Inferior parietal cortex (tissue), 1 donor: ENCODE results near the gene IL5RA.

ENCODE experiments used
- DNase-seq: peaks from one replicate; pipeline ENCODE4 v3.0.0-alpha.2; 2016; ENCODE audit errors: extremely low spot score

Gene IL5RA, protein sequence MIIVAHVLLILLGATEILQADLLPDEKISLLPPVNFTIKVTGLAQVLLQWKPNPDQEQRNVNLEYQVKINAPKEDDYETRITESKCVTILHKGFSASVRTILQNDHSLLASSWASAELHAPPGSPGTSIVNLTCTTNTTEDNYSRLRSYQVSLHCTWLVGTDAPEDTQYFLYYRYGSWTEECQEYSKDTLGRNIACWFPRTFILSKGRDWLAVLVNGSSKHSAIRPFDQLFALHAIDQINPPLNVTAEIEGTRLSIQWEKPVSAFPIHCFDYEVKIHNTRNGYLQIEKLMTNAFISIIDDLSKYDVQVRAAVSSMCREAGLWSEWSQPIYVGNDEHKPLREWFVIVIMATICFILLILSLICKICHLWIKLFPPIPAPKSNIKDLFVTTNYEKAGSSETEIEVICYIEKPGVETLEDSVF

DNA sequence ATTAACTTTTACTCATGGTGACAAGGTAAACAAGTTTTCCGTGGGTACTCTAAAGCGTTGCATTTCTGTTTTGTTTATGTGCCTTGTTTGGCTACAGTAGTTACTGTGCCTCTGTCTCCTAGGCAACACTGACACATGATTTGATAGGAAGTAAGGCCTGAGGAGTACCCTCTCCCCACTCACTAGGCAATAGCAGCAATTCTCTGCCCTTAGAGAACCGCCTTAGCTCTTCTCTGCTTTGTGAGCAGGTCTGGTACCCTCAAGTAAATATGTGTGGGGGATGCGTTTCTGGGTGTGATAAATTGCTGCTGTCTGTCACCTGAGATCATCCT is at the start of gene IL5RA:
Gene IL5RA, minus strand, starts transcription at position 76 of the 332 bp plus-strand sequence. CDS start 5,390 bp downstream, outside the sequence.
- DNase-seq, result no peak

DNA sequence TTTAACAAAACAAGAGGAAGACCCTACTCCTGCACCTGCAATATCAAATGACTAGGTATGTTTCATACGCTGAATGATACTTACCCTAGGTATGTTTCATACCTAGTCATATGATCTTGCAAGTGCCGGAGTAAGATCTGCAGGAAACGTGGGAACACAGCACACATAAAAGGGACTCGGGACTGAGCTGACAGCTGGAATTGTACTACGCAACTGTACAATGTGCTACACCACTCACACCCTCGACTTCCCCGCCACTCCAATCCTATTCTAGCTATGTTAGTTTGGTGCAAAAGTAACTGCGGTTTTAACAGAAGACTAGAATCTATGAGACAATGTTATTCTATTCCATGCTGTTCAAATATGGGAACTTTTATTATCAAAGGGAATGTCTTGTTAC is 47.3 kb upstream of the IL5RA start:
- DNase-seq, result no peak

DNA sequence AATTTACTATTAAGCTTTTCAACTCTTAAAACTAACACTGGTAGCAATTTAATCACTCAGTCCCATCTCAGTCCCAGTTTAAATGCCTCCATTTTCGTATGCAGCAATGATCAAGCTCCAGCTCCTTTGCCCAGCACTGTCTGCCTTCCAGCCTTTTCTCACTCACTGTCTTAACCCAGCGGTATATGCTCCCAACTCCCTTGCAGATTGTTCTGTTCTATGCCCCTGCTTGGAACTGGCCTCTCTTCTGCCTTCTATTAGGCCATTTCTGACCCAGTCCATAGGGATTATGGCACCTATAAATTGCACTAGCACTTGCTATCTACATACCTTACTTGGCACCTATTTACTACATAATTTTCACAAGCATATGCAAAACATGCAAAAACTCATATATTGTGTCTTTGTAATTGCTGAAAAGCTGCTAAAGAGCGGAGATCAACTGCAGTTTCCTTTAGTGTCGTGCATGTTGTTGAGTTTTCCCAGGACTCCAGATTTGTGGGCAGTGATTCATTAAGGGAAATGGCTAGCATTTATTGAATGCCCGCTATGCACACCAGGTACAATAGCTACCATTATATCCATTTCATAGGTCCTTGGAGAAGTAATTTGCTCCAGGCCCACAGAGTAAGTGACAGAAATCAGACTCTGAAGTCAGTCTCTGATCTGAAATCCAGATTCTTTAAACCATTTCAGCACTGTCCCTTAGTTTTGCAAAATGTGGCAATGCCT is 44.9 kb upstream of the IL5RA start:
- DNase-seq, result no peak

DNA sequence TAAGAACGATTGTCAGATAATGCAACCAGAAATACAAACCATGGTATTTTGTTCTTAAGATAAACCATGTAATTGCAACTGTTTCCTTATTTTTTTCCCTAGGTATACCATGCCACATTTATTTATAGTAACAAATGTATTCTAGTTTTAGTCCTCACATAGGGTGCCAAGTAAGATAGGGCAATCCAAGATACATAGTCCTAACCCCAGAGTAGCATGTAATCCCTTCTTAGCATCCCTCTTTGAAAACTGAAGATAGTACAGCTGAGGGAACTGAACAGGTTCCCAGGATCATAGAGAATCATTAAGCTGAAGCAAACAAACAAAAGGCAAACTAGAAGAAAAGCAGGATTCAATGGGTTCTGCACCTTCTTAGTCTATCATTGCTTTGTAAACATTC is 41.3 kb upstream of the IL5RA start:
- DNase-seq, result no peak

DNA sequence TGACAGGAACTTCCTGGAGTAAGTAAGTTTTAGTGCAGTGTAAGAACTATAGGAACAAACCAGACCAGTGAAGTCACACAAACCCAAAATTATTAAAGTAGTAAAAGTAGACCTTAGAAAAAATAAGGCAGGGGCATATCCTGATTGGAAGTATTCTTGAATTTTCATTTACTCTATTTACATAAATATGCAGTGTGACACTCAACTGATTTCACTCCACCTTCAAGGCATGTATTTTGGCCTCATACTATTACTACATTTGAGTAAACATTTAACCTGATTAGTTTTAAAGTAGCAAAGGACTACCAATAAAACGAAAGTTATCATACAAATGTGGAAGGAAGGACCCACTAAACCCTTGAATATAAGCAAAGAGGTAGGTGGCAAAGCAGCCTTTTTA is 39.4 kb upstream of the IL5RA start:
- DNase-seq, result no peak

DNA sequence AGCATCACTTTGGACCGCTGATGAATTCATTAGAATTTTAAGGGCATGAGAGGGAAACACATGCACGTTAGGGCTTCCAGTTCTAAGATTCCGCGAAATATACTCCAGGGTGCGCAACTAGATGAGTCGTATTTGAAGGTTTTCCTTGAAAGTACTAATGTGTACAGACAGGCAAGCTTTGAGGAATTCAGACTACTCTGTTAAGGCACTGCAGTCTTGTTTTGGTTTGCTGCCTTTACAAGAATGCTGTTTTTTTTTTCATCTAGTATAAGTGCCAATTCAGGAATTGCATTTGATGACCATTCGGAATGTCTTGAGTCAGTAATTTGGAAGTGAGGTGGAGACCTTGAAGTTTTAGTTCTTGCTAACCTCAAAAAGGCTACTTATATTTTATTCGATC is 35.7 kb upstream of the IL5RA start:
- no peak for DNase-seq

DNA sequence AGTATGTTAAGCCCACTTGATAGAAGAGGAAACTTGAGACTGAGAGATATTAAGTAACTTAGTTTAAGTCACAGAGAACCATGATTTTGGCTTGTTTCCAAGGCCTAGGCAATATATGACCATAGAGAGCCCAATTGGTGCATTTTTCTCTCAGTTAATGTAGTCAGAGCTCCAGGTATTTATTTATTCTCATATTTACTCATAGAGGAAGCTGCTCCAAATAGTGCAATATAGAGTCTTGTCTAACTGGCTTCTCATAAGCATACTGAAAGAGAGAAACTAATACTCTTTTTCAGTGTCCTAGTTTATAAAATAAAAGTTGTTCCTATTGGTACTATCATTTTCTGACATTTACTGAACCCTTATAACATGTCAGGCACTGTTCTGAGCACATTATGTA is 31.8 kb upstream of the IL5RA start:
- DNase-seq, result no peak

DNA sequence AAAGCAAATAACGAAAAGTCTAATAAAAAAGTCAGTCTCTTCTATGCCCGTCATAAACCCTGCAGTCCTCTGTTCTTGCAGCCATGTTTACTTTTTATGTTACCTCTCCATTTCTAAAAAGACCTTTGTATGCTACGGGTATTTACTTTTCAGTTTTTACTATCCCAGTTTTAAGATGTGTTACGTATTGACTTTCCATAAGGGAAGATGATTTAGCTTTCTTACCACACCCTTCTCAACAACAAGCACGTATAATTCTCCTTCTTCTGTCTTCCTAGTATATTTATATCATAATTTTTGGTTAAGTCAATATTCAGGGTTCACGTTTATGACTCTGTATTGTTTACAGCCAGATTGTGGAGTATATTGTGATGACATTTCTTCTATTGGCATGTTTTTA is 27.4 kb upstream of the IL5RA start:
- no peak for DNase-seq

DNA sequence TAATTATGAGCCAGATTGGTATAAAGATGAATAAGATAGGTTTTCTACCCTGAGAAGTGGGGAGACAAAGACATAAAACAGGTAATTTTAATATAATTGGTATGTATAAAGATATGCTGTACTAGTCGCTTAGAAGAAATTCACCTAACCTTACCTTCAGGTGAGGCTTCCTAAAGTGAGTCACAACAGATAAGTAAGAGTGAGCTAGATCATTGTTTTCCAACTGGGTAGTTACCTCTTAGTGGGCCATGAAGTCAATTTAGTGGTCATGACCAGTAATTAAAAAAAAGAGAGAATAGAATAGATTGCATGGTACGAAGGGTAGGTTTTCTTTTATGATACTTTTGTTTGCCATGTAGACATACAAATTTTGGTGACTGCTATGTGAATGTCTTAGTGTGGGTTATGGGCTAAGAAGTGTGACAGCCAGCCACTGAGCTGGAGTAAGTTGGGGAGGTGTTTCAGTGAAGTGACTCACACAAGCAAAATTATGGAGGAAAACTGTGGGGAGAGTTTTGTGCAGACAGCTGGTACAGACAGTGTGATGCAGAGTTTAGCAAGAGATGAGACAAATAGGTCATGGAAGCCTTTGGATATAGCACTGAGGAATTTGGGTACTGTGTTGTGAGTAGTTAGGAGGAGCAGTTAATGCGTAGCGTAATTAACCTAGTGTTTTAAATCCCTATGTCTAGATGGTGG is 24.7 kb upstream of the IL5RA start:
- DNase-seq, result no peak

DNA sequence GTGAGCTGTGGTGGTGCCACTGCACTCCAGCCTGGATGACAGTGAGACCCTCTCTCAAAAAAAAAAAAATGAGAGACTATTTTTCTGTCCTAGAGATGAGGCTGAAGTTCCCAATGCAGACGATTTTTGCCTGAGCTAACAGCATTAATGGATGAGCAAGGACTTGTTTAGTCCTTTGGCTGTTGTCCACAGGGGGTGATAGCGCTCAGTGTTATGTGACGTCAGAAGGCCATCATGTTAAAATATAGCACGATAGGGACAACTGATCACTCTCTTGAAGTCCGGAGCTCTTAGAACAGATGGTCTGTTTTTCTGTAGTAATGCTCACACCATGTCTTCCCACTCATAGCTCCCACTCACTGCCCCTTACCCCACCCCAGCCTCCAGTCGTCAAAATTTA is 23.3 kb upstream of the IL5RA start:
- no peak for DNase-seq

DNA sequence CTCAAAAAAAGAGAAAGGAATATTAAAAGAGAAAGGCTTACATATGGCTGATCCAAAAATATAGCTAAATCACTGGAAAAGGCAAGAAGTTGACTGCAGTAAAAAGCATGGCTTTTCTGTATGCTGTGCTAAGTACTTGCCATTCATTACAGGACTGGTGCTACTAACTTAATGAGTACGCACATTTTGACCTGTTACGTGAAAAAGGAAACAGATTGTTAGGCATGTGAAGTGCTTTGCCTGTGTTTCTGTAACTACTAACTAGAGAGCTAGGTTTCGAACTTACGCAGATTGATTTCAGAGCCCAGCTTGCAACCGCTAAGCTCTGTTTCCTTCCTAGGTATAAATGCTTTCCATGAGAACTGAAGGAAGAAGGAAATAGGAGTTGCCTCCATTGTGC is 19.4 kb upstream of the IL5RA start:
- no peak for DNase-seq

DNA sequence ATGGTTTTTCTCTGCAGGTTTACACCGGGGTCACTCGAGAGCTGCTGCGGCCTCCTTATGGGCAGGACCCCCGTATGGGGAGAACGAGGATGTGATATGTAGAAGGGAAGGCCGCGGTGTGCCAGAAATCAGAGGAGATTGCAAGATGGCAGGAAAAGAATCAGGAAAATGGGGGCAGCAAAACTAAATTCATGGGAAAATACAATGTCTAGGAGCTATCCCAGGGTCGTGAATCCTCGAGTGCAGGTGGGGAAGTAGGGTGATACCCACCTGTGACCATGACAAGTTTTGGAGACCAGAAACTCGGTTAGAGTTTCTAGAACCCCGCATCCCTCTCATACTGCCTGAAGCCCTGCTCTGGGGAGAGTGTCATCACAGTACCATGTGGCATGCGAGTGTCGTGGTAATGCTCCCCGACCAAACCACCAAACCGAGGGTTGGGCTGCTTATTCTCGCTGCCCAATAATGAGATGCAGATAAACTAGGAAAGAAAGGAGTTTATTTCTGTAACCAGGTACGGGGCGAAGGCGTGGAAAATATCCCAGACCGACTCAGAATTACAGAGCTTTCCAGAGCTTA is 17.3 kb upstream of the IL5RA start:
- DNase-seq, result no peak

DNA sequence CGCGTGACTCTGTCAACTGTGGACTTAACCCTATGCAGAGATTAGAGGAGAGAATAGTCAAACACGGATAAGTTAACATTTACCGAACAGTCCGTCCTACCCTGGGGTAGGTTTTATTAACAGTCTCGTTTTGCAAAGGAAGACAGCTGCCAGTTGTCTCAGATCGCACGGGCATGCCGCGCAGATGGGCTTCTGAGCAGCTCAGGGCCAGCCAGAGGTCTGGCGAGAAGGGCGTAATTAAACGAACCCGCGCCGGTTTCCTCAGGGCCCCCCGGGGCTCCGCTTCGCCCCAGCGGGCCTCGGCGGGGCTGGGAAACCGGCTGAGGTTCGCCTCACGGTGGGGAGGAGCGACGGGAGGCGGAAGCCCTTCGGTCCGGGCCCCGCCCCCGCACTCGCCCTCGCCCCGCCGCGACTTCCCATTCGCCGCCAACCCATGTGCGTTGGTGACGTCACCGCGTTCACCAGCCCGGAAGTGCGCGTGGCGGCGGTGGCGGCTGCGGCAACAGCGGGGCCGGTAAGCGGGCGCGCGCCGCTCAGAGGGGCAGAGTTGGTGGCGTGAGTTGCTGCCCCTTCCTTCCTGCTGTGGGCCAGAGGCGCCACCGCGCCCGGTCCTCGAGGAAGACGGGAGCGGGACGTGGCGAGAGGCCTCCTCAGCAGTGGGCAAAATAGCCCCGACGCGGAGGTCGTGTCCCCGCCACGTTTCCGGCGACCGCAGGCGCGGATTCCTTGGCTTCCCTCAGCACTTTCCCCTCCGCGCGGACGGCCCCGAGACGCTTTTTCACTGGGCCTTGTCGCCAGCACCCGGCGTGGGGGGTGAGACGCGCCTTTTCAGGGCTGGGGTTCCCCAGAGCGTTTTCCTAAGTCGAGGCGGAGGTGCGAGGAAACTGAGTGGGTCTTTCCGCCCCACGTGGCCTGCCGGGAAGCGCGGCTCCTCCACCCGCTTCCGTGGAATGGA is 16.6 kb upstream of the IL5RA start, which contains the start of gene TRNT1:
Gene TRNT1, plus strand, starts transcription at position 464 of the 955 bp plus-strand sequence. CDS start 2,101 bp downstream, outside the sequence.
- DNase-seq, result peak; percentile 88

DNA sequence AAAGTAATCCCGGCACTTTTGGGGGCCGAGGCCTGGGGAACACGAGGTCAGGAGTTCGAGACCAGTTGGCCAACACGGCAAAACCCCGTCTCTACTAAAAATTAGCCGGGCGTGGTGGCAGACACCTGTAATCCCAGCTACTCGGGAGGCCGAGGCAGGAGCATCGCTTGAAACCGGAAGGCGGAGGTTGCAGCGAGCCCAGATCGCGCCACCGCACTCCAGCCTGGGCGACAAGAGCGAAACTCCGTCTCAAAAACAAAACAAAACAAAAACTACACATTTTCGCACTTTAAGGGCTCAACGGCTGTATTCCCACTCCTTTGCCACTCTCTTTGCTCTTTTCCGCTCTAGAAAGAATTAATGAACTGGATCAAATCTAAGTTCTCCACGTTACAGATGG is 15.8 kb upstream of the IL5RA start:
- no peak for DNase-seq

DNA sequence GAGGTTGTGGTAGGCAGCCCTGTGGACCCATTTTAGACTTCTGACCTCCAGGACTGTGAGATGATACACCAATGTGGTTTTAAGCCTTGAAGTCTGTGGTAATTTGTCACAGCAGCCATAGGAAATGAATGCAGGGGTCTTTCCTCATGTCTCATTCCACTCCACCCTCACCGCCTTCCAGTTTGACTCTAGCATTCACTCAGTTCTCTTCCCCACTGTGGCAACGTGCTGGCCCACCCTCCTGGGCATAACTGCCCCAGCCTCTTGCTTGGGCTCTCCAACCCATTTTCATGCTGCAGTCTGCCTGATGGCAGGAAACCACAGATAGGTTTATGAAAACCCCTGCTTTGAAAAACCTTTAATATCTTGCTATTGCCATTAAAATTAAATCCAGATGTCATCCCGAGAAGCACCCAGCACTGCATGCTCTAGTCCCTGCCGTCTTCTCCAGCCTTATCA is 9.2 kb upstream of the IL5RA start:
- DNase-seq, result no peak

DNA sequence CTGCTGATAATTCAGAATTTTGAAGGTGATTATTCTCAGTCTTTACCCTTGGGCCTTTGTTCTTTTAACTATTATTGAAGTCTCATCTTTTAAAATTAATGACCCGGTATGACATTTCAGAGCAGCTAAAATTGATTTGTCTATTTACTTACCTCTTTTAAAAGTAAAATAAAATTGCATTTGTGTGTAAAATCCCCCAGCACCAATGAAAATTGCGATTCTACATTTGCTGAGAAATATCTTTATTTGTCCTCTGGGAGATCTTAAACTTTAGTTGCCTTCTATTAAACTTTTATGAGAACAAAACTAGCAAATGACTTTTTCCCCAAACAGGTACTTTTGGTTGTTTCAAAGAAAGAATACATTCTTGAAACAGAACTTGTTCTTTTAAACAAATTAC is 7.5 kb upstream of the IL5RA start:
- DNase-seq, result no peak

DNA sequence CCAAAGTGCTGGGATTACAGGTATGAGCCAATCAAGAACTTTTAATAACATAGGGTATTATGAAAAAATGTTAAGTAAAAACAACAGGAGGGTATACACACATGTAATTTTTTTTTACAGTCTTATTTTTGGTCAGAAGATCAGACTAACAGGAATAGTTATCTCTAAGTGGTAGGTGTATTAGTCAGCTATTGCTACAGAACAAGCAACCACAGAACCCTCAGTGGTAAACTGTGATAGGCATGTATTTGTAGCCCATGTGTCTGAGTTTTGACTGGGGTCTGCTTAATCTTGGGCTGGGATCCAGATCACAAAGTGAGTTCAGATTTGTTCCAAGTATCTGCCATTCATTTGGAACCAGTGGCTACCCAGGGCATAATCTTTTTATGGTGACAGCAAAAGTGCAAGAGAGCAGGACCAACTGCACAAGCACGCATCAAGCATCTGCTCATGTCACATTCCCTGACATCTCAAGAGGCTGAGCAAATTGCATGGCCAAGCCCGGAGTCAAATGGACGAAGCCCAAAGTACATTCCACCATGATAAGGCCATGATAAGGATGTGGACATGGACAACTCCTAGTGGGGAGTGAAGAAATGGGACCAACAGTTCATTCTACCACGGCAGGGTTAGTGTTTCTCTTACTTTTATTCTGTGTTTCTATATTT is 3.0 kb upstream of the IL5RA start:
- no peak for DNase-seq

DNA sequence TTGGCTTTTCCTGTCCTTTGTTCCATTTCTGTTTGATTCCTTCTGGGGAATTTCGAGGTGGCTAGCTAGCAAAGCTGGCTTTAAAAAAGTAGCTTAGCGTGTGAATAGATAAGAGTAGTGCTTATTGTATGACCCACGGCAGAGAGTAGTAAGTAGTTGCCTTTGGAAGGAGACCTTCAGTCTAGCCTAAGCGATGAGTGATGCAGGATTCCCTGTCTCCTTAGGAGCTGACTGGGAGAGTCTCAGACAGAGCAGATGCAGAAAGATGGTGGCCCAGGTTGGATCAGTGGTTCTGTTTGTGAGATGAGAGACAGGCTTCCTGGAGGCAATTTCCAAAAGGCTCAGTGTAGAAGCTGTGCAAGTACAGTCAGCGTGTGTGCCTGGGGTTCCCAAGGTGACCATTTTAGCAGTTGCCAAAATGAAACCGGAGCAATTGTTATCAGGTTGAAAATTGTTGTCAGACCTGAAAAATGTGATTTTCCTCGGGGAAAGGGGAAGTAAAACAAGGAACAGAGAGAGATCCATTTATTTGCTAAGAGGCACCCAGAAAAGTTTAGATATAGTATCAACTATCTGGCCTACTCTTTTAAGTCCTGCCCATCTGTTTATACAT is 681 bp upstream of the IL5RA start:
- no peak for DNase-seq

DNA sequence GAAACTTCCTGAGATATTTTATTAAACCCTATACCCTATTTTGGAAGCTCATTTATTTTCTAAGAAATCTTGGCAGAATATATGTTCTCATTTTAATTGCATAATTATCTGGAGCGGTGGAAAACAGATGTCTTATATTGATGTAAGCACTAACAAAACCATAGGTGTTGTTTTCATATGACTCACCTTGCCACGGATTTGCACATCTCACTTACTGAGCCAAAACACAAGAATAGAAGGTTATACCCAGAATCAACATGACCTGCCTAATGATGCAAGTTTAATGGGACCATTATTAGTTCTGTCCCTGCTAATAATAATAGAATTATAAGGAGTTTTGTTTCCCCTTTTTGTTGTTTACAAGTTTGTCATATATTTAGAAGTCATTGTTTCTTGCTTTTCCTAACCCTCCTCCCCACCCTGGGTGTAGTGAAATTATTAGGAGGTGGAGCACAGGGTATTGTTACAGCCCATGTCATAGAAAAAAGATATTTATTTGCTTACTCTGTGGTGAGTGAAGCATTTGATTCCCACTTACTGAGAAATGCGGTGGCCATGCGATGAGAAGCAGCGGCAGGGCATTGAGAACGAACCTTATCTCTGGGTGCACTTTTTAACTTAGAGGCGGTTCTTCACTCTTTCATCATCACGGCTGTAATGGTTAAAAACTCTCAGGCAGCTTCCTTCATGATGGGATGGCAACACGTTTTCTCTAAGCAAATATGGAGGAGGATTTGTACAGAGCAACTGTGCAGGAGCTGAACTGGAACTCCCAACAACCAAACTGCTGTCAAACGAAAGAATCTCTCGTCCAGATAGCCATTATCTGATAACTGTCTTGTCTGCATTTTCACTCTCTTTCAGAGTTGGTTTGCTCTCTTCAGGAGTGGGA is 521 bp downstream of the IL5RA start:
- DNase-seq, result no peak
